ENCODE data around the gene DDA1.

Gene DDA1

DNA sequence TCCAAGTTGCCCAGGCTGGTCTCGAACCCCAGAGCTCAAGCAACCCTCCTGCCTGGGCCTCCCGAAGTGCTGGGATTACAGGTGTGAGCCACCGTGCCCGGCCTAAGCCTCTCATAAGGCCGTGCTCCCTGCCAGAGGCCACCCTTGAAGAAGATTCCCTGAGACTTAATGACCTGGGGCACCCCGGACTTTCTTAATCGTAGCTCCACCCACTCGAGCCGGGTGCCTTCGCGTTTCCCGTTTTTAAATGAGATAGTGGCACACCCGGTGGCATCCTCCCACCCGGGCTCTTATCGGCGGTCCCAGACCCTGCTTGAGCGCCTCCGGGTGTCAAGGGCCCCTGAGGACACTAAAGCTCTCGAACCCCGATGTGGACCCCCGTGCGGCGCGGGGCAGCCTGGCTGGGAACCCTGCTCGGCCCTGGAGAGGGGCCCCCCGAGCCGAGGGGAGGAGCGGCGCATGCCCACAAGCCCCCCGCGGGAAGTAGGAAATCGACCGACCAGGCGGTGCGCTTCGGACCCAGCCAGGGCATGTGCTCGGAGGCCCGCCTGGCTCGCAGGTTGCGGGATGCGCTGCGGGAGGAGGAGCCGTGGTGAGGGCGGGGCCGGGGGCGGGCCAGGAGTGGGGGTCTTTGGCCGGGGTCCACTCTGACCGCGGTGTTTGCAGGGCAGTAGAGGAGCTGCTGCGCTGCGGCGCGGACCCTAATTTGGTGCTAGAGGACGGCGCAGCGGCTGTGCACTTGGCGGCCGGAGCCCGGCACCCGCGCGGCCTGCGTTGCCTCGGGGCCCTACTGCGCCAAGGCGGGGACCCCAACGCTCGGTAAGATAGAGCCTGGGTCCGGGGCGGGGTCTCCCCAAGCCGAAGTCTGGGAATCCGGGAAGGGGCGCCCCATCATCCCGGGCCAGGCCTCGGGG is 27.7 kb upstream of the DDA1 start, which contains the start of gene ANKLE1:
Gene ANKLE1, plus strand, starts transcription at position 511 of the 914 bp plus-strand sequence. Its CDS starts 20 bp downstream, at position 531.
- no peak for DNase-seq (ENCODE audit: low read depth)
- TF ChIP-seq CTCF (conservative IDR thresholded peaks at IDR 0.05; ENCODE audit: low read depth, low read length) = no peak
- H3K4me3 ChIP-seq (ENCODE audit: low read depth, low read length) = peak within 1 kb of the TSS; percentile 46

DNA sequence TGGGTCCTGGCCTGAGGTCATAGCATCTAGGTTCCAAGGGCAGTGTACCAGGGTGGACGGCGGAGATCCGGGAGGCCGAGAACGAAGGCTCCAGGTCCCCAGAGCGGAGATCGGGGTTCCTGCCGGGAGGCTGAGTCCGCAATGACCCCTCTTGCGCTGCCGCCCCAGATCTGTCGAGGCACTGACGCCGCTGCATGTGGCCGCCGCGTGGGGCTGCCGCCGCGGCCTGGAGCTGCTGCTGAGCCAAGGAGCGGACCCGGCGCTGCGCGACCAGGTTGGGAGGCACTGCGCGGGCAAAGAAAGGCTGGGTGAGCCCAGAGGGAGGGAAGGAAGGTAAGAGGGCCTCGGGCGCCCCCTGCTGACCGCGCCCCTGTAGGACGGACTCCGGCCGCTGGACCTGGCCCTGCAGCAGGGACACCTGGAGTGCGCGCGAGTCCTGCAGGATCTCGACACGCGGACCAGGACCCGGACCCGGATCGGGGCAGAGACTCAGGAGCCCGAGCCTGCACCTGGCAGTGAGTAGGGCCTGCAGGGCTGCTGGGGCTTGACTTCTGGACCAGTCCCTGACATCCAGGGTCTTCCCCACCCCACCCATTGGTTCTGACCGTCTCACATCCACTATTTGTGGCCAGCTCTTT is 26.8 kb upstream of the DDA1 start:
- peak; percentile 75 for DNase-seq (ENCODE audit: low read depth)
- peak overlapping the region; percentile 45 for H3K4me3 ChIP-seq (ENCODE audit: low read depth, low read length)
- TF ChIP-seq CTCF (conservative IDR thresholded peaks at IDR 0.05; ENCODE audit: low read depth, low read length) = peak; percentile 85

- DNase-seq (ENCODE audit: low read depth) = no peak
- H3K4me3 ChIP-seq (ENCODE audit: low read depth, low read length) = no peak overlapping the region
- peak; percentile 2 for TF ChIP-seq CTCF (conservative IDR thresholded peaks at IDR 0.05; ENCODE audit: low read depth, low read length)
These were observed 25.8 kb upstream of the DDA1 start for GRCh38 chr19:17283504-17283996.

- no peak overlapping the region for H3K4me3 ChIP-seq (ENCODE audit: low read depth, low read length)
- TF ChIP-seq CTCF (conservative IDR thresholded peaks at IDR 0.05; ENCODE audit: low read depth, low read length) = no peak
- DNase-seq (ENCODE audit: low read depth) = no peak
These were observed 23.8 kb upstream of the DDA1 start for GRCh38 chr19:17285415-17286135.

GRCh38 chr19:17286263-17286662 is 23.1 kb upstream of the DDA1 start:
- no peak for DNase-seq (ENCODE audit: low read depth)
- H3K4me3 ChIP-seq (ENCODE audit: low read depth, low read length) = no peak overlapping the region
- no peak for TF ChIP-seq CTCF (conservative IDR thresholded peaks at IDR 0.05; ENCODE audit: low read depth, low read length)

GRCh38 chr19:17286752-17287151 is 22.6 kb upstream of the DDA1 start:
- TF ChIP-seq CTCF (conservative IDR thresholded peaks at IDR 0.05; ENCODE audit: low read depth, low read length) = no peak
- H3K4me3 ChIP-seq (ENCODE audit: low read depth, low read length) = no peak overlapping the region
- DNase-seq (ENCODE audit: low read depth) = no peak

Measured in choroid plexus epithelial cell (primary cell).